CD4-positive, alpha-beta T cell treated with Interleukin-15 for 1 hour (primary cell): ENCODE measurements around the gene CLEC20A.

Source experiments
- DNase-seq: peaks from one replicate; pipeline ENCODE4 v3.0.0-alpha.2; 2020

CLEC20A gene

GRCh38 chr1:178465011-178465410 is 31.8 kb downstream of the CLEC20A start:
- DNase-seq = no peak

GRCh38 chr1:178464566-178464965 is 32.2 kb downstream of the CLEC20A start:
- no peak for DNase-seq

GRCh38 chr1:178464141-178464540 is 32.6 kb downstream of the CLEC20A start:
- DNase-seq = no peak

GRCh38 chr1:178461701-178462100 is 35.1 kb downstream of the CLEC20A start:
- no peak for DNase-seq

GRCh38 chr1:178461104-178461503 is 35.7 kb downstream of the CLEC20A start:
- no peak for DNase-seq

- no peak for DNase-seq
Measured at GRCh38 chr1:178458203-178458602, 38.6 kb downstream of the CLEC20A start.

- DNase-seq = no peak
Measured at GRCh38 chr1:178457651-178458050, 39.1 kb downstream of the CLEC20A start.

GRCh38 chr1:178456472-178456871 is 40.3 kb downstream of the CLEC20A start:
- no peak for DNase-seq

- DNase-seq = no peak
Measured at GRCh38 chr1:178452013-178452412, 44.8 kb downstream of the CLEC20A start.

GRCh38 chr1:178451529-178451928 is 45.2 kb downstream of the CLEC20A start:
- DNase-seq = no peak

- DNase-seq = no peak
Measured at GRCh38 chr1:178450871-178451270, 45.9 kb downstream of the CLEC20A start.

- no peak for DNase-seq
Measured at GRCh38 chr1:178442925-178443324, 53.8 kb downstream of the CLEC20A start.

GRCh38 chr1:178438432-178438831 is 58.3 kb downstream of the CLEC20A start:
- DNase-seq = no peak

- no peak for DNase-seq
Measured at GRCh38 chr1:178436899-178437298, 59.9 kb downstream of the CLEC20A start.

- DNase-seq = no peak
Measured at GRCh38 chr1:178434899-178435435, 61.8 kb downstream of the CLEC20A start.

GRCh38 chr1:178434360-178434759 is 62.4 kb downstream of the CLEC20A start:
- no peak for DNase-seq
